GM18508 (cell line): ENCODE results near the gene UBE2D1.
"Not testable (repeated sequence)": the region's sequence is repeated elsewhere in the genome, so short reads cannot be mapped to it uniquely, and the experiment has no call there.

Experiments used
- ATAC-seq: cut with Tn5 transposase; IDR thresholded peaks from one replicate; pipeline ENCODE4 v1.9.1; 2021; ENCODE audit warnings: moderate number of reproducible peaks; ENCODE audit not compliant: insufficient read depth, unreplicated experiment

The UBE2D1 gene

GRCh38 chr10:58372607-58373441, 38.0 kb downstream of the UBE2D1 start:
- no peak for ATAC-seq

GRCh38 chr10:58373442-58373827, 38.6 kb downstream of the UBE2D1 start:
- ATAC-seq: no peak

DNA sequence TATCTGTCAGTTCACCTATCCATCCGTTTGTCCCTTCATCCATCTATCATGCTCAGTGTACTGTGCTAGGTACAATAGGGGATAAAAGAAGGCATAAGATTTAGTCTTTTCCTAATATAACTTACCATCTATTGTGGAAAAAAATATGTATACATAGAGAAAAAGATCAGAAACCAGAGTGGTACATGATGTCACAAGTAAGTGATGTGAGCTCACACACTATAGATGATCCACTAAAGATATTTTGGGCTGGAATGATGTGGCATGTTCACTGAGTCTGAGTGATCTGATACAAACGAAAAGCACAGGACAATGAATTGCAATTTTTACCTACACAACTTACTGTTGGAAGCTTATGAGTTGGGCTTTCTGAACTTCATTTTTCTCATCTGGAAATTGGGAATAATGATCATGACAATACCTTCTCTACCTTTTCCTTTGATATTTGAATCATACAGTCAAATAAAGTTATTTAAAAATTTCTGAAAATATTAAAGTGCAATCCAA, 47.7 kb downstream of the UBE2D1 start:
- ATAC-seq: no peak

DNA sequence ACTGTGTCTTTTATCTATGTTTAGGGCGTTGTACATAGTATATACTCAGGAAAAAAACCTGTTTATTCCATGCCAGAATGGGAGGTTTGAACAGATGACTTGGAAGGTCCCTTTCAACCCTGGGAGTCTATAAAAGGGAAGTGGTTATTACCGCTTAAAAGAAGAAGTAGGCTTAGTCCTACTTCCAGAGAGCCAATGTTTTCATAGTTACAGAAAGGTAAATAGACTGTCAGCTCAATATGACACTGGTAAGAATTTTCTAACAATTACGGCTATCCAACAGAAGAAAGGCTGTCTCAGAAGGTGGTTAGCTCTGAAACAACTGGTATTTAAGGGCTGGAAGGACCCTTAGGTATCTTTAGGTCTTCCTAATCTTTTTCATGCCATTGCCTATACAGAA, 49.3 kb downstream of the UBE2D1 start:
- peak; percentile 84 for ATAC-seq

GRCh38 chr10:58384544-58384998, 49.8 kb downstream of the UBE2D1 start:
- ATAC-seq: no peak

- ATAC-seq: peak; percentile 54
Observed at GRCh38 chr10:58384999-58385783, 50.4 kb downstream of the UBE2D1 start, which contains the start of gene TFAM. Gene TFAM, plus strand, starts transcription at chr10:58385410. Its CDS starts 138 bp downstream, at chr10:58385548.

DNA sequence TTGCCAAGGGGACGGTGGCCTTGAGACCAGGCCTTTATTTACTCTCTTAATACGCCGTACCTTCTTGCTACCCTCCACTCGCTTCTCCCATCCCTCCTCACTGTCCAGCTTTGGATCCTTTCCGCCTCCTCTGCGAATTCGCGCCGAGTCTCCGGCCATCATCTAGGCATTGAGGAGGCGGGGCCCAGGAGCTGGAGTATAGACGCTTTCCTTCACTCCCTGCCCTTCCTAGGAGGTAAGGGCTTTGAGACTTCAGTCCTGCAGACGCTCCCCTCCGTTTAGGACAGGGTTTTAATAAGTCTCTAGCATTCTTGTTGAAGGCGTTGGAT, 50.9 kb downstream of the UBE2D1 start:
- no peak for ATAC-seq

GRCh38 chr10:58389024-58389423, 54.2 kb downstream of the UBE2D1 start:
- ATAC-seq: no peak

DNA sequence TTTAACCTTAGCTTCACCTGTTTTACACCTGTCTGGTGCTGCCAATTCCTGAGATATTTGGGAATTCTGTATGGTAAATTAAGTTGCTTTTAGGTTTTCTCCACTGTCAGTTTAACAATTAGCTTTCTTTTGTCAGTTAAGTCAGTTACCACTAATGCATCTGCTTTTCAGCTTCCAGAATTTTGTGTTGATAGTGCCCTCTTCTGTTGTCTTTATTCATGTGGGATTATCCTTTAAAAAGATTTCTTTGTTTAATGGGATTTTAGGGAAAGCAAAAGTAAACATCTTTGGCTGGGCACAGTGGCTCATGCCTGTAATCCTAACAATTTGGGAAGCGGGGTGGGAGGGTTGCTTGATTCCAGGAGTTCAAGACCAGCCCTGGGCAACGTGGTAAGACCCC, 58.5 kb downstream of the UBE2D1 start:
- no peak for ATAC-seq

DNA sequence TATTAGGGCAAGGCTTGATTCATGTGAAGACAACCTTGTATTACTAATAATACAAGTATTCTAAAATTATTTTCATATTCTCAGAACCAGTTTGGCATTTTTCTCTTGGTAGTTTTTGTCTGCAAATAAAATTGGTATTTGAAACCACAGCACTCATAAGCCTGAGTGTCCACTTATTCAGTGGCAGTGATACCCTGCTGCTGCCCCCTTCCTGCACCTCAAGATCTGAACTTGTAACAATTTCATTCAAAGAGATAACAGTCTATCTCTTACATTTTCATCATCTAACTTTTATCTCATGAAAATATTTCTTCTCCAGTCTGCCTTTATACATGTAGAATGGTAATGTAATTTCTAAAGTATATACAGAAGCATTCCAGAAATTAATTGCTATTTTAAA, 59.7 kb downstream of the UBE2D1 start:
- no peak for ATAC-seq

- no peak for ATAC-seq
Observed at GRCh38 chr10:58396057-58396456, 61.3 kb downstream of the UBE2D1 start.

- no peak for ATAC-seq
Observed at GRCh38 chr10:58397830-58398229, 63.0 kb downstream of the UBE2D1 start.

DNA sequence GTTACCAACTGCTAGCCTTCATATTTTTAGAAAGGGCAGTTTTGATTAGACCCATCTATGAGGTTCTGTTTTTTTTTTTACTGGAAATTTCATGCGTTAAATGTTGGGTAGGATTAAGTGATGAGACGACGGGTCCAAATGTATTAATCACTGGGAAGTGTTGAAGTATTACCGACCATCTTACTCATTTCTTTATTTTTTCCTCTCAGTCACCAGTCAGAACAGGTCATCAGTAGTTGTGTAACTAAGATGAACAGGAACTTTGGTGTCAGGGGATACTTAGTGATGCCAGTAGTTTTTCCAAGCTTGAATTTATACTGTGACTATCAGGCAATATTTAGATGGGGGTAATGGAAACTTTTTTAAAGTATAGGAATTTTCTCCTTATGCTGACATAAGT, 64.6 kb downstream of the UBE2D1 start:
- ATAC-seq: no peak

- ATAC-seq: no peak
Observed at GRCh38 chr10:58400609-58401008, 65.8 kb downstream of the UBE2D1 start.

DNA sequence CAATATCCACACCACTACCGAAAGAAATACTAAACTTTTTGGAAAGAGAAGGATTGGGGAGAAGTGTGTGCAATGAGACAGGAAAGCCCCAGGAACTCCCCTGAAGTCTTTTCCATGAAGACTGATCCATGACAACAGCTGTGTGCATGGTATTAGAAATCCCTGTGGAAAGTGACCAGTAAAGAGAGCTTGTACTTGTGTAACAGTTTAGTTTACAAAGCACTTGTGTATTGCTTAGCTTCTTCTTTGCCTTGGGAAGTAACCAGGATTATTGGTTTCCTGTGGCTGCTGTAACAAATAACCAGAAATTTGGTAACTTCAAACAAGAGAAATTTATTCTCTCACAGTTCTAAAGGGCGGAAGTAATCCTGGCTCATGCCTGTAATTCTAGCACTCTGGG, 69.2 kb downstream of the UBE2D1 start:
- no peak for ATAC-seq

DNA sequence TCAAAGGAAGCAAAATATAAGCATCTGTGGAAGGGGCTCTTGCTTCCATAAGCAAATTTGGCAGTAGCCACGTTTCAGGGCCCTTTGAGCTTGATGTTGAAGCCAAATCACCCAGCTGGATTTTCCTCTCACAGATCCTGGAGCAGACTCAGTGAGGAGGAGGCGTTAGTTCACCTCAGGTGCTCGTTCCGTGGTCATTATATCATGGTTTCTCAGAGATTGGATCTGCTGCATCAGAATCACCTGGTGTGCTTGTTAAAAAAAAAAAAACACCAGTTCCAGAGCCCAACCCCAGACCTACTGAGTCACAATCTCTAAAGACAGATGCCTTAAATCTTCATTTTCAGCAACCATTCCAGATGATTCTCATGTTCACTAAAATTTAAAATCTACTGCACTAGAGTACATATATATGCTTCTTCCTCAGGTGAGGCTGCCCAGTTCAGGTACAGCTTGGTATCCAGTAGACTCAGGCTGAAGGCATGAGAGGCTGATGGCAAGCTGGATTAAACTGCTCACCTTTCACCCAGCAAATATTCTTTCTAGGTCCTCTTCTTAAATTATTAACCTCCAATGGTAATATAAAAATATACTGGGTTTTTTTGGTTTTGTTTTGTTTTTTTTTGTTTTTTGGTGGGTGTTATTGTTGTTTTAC, 75.3 kb downstream of the UBE2D1 start:
- ATAC-seq: no peak

DNA sequence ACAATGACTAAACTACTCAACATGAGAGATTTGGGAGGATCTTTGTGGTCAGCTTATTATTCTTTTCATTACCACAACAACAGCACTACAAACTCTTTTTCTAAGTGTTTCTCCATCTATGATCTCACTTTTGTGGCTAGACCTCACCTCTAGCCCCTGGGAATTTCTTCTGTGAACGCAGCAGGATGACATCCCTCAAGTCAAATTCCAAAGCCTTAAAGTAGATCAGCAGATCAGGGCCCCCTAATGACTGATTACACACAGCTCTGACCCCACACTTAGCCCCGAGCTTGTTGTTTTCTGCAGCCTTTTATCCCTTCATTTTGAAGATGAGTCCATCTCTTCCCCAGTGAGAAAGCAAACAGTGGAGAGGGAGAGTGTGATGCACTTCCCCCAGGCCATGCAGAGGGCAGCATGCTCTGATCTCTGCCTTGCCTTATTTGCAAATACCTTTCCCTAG, 77.7 kb downstream of the UBE2D1 start:
- no peak for ATAC-seq

- no peak for ATAC-seq
Observed at GRCh38 chr10:58414270-58415041, 79.7 kb downstream of the UBE2D1 start.

DNA sequence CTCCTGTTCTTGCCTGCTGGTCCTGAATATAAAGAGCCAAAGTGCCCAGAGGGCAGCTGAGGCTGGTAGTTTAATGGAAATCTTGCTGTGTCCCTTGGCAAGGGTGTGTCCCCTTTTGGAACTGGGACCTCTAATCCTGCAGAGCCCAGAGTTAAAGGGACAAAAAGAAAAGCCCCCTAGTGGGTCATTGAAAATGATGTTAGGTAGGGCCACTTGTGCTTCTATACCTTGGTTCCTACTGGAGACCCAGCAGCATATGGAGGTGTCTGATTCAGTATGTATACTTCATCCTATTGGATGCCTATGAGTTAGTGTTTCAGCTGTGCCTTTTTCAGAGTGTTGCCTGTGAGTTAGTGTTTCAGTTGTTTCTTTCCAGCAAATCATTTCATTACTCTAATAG, 81.0 kb downstream of the UBE2D1 start:
- no peak for ATAC-seq

DNA sequence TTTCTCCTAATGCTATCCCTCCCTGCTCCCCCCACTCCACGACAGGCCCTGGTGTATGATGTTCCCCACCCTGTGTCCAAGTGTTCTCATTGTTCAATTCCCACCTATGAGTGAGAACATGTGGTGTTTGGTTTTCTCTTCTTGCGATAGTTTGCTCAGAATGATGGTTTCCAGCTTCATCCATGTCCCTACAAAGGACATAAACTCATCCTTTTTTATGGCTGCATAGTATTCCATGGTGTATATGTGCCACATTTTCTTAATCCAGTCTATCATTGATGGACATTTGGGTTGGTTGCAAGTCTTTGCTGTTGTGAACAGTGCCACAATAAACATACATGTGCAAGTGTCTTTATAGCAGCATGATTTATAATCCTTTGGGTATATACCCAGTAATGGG, 83.1 kb downstream of the UBE2D1 start:
- not testable (repeated sequence) for ATAC-seq
